Brain microvascular endothelial cell (primary cell): ENCODE measurements around the gene SLC6A20.

ENCODE experiments used
- DNase-seq: peaks from one replicate; pipeline ENCODE4 v3.0.0-alpha.2; 2020
- H3K27ac ChIP-seq: fragments of 250-450 bp; sonication (Bioruptor Pico); 2 replicates; pipeline ENCODE4 v1.5.1; 2020; ENCODE audit warnings: mild to moderate bottlenecking, moderate library complexity
- H3K27me3 ChIP-seq: fragments of 250-450 bp; sonication (Bioruptor Pico); replicated peaks from 2 replicates; pipeline ENCODE4 v1.5.1; 2020; ENCODE audit warnings: mild to moderate bottlenecking
- H3K36me3 ChIP-seq: fragments of 250-450 bp; sonication (Bioruptor Pico); replicated peaks from 2 replicates; pipeline ENCODE4 v1.5.1; 2020; ENCODE audit warnings: mild to moderate bottlenecking
- H3K4me3 ChIP-seq: 2 replicates; pipeline ENCODE4 v1.5.1; 2011; ENCODE audit warnings: low read depth, mild to moderate bottlenecking, control low read depth, low read length, moderate library complexity
- CTCF ChIP-seq: IDR thresholded peaks from 2 replicates; pipeline ENCODE4 v1.5.1; 2011; ENCODE audit warnings: low read depth, mild to moderate bottlenecking, moderate library complexity, low read length, control low read depth, inconsistent platforms; ENCODE audit errors: missing control alignments
- in situ Hi-C: cut with HindIII; loops from 2 replicates; pipeline ENCODE4 v1.10.0; 2017; ENCODE audit warnings: low sequenced_read_pairs, low pct_ligation_motif_present

Gene SLC6A20

GRCh38 chr3:45742461-45743089 lies 53.8 kb downstream of the SLC6A20 start:
- no peak for TF ChIP-seq CTCF
- no peak for DNase-seq
- Histone ChIP-seq H3K27ac (no peak overlapping the region), H3K4me3 (no peak overlapping the region), H3K36me3 (peaks cover 51% of the 10 kb centered on the region), H3K27me3 (no peaks in the 10 kb centered on the region)
- in situ Hi-C loops = no loop called here

- no peak overlapping the region for H3K4me3 ChIP-seq
- peaks cover 51% of the 10 kb centered on the region for H3K36me3 ChIP-seq
- no peak for DNase-seq
- H3K27ac ChIP-seq = no peak overlapping the region
- no peaks in the 10 kb centered on the region for H3K27me3 ChIP-seq
- in situ Hi-C loops = no loop called here
- TF ChIP-seq CTCF = no peak
Measured at GRCh38 chr3:45741742-45742460, 54.4 kb downstream of the SLC6A20 start.

- DNase-seq = no peak
- no peak overlapping the region for H3K4me3 ChIP-seq
- in situ Hi-C loops = no loop called here
- peaks cover 50% of the 10 kb centered on the region for H3K36me3 ChIP-seq
- H3K27me3 ChIP-seq = no peaks in the 10 kb centered on the region
- no peak for TF ChIP-seq CTCF
- no peak overlapping the region for H3K27ac ChIP-seq
Measured at GRCh38 chr3:45741247-45741646, 55.1 kb downstream of the SLC6A20 start.

GRCh38 chr3:45739991-45740390 lies 56.3 kb downstream of the SLC6A20 start:
- Histone ChIP-seq H3K4me3 (no peak overlapping the region), H3K27me3 (no peaks in the 10 kb centered on the region), H3K27ac (no peak overlapping the region), H3K36me3 (peaks cover 52% of the 10 kb centered on the region)
- DNase-seq = no peak
- in situ Hi-C loops = no loop called here
- no peak for TF ChIP-seq CTCF

GRCh38 chr3:45737234-45737633 lies 59.1 kb downstream of the SLC6A20 start:
- in situ Hi-C loops = no loop called here
- no peak for DNase-seq
- Histone ChIP-seq H3K27me3 (no peaks in the 10 kb centered on the region), H3K36me3 (peaks cover 50% of the 10 kb centered on the region), H3K27ac (no peak overlapping the region), H3K4me3 (no peak overlapping the region)
- no peak for TF ChIP-seq CTCF
